H1 (cell line): ENCODE results near the gene CPNE5.

ENCODE experiments used
- BACH1 ChIP-seq: IDR thresholded peaks from 2 replicates; pipeline ENCODE4 v1.6.1; 2012; ENCODE audit warnings: low read length, improper control_type of control experiment
- BRCA1 ChIP-seq: IDR thresholded peaks from 2 replicates; pipeline ENCODE4 v1.6.1; 2012; ENCODE audit warnings: low read depth, low read length, improper control_type of control experiment
- EZH2 ChIP-seq: fragments of 200-600 bp; sonication (generic); IDR thresholded peaks from 2 replicates; pipeline ENCODE4 v1.7.1; 2012; ENCODE audit warnings: low read depth, mild to moderate bottlenecking, moderate library complexity, low read length, inconsistent platforms; ENCODE audit not compliant: severe bottlenecking
- GABPA ChIP-seq: IDR thresholded peaks from 2 replicates; pipeline ENCODE4 v1.6.1; 2011; ENCODE audit warnings: mild to moderate bottlenecking, low read length, moderate library complexity, borderline replicate concordance; ENCODE audit not compliant: insufficient read depth
- POLR2A ChIP-seq, 2 experiments: IDR thresholded peaks; 1 replicate in 1 of 2; 2 replicates in 1 of 2; pipeline ENCODE4 v1.6.1; 2011; ENCODE audit warnings: low read depth in 2 of 2, low read length in 2 of 2, mild to moderate bottlenecking in 2 of 2; ENCODE audit errors: control extremely low read depth in 1 of 2
- RAD21 ChIP-seq, 2 experiments: IDR thresholded peaks in 1 of 2; conservative IDR thresholded peaks in 1 of 2; 2 replicates each; pipeline ENCODE4 v1.6.1; 2011; ENCODE audit warnings: low read depth in 2 of 2, low read length in 2 of 2, improper control_type of control experiment in 1 of 2, inconsistent platforms in 1 of 2, mild to moderate bottlenecking in 1 of 2, moderate library complexity in 1 of 2
- TEAD4 ChIP-seq: IDR thresholded peaks from 2 replicates; pipeline ENCODE4 v1.6.1; 2012; ENCODE audit warnings: low read depth, low read length, inconsistent platforms, mixed read lengths

DNA sequence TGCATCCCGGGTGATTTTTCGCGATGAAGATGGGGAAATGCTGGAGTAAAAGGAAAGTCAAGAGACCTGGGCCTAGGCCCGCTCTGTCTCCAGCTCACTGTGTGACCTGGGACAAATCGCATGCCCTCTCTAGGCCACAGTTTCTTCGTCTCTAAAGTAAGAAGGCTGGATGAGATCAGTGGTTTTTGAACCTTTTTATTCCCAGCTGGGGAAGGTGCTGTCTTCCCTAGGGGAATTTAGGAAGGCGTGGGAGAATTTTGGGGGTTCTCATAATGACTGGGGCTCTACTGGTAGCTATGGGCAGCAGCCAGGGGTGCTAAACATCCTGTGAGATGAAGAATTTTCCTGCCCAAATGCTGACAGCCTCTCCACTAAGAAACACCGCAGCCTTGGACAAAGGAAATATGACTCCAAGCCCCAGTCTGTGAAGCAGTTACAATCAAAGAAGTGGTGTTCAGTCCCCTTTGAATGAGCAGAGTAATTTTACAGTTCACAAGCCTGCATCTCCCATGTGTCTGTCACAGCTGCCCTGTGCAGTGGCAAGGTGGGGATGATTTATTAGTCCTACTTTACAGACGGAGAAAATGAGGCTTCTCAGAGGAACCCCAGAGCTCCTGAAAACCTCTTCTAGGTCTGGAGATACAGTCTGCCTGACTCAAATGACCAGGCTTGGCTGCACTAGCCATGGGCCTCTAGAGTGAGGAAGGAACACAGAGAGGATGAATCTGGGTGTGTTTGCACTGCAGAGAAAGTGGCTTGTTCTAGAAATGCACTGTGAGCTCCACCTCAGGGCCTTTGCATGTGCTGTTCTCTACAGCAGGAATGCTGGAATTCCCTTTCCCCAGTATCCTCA lies 84.4 kb downstream of the CPNE5 start:
- TF ChIP-seq BACH1, result no peak
- no peak for TF ChIP-seq EZH2
- no peak for TF ChIP-seq POLR2A (IDR thresholded peaks at IDR 0.05; ENCODE audit: control extremely low read depth in 1 of 2, low read depth in 2 of 2, low read length in 2 of 2)
- no peak for TF ChIP-seq BRCA1
- no peak for TF ChIP-seq RAD21 (IDR thresholded peaks at IDR 0.05 in 1 of 2, conservative IDR thresholded peaks at IDR 0.05 in 1 of 2; ENCODE audit: low read depth in 2 of 2, low read length in 2 of 2)
- no peak for TF ChIP-seq GABPA
- TF ChIP-seq TEAD4, result no peak
